ENCODE measurements around the gene ZFTA.

- TF ChIP-seq CTCF (IDR thresholded peaks at IDR 0.05; ENCODE audit: low read depth, low read length) (no peak), POLR2A (IDR thresholded peaks at IDR 0.05; ENCODE audit: extremely low read depth, insufficient read length) (no peak)
These were observed 48.0 kb downstream of the ZFTA start for GRCh38 chr11:63720611-63721010.

All from NB4 (cell line).